ENCODE results near the gene CNGA3.

The CNGA3 gene

GRCh38 chr2:98445683-98446581, 99.7 kb downstream of the CNGA3 start:
- peak; percentile 26 for DNase-seq

- DNase-seq = no peak
Observed at GRCh38 chr2:98446850-98447249, 100.6 kb downstream of the CNGA3 start.
